Sigmoid colon (tissue), 7 donors: ENCODE results near the gene SPAG16. TPM values are rescaled to one million over a fixed set of nuclear protein-coding genes. Genes with fewer than 3 reads are reported as not detected.
"Not testable (repeated sequence)": the region's sequence is repeated elsewhere in the genome, so short reads cannot be mapped to it uniquely, and the experiment has no call there.

ENCODE experiments used
- DNase-seq: peaks from one replicate; pipeline ENCODE4 v3.0.0-alpha.2; 2019
- H3K27ac ChIP-seq, 4 donors: fragments of 200-600 bp; sonication (generic); one replicate each; pipeline ENCODE4 v1.5.1; 2016 to 2019; ENCODE audit warnings: mild to moderate bottlenecking in 1 of 4
- H3K27me3 ChIP-seq, 3 donors: fragments of 200-600 bp; sonication (generic); one replicate each; pipeline ENCODE4 v1.5.1; 2019; ENCODE audit warnings: mild to moderate bottlenecking in 1 of 3
- H3K36me3 ChIP-seq, 4 donors: fragments of 200-600 bp; sonication (generic); one replicate each; pipeline ENCODE4 v1.5.1; 2016 to 2019
- H3K4me1 ChIP-seq, 4 donors: fragments of 200-600 bp; sonication (generic); one replicate each; pipeline ENCODE4 v1.5.1; 2017 to 2019
- H3K4me3 ChIP-seq, 4 donors: fragments of 200-600 bp; sonication (generic); one replicate each; pipeline ENCODE4 v1.5.1; 2017 to 2019; ENCODE audit warnings: mild to moderate bottlenecking in 2 of 4, moderate library complexity in 1 of 4
- H3K9me3 ChIP-seq, 4 donors: fragments of 200-600 bp in 3 of 4; sonication (generic) in 3 of 4; one replicate each; pipeline versions ENCODE4 v1.5.1 to v1.6.1; 2013 to 2019
- EP300 ChIP-seq, 4 donors: sonication (generic); formaldehyde crosslinking; IDR thresholded peaks; one replicate each; pipeline ENCODE4 v1.6.1; 2017; ENCODE audit warnings: antibody characterized with exemption in 4 of 4
- POLR2A ChIP-seq, 2 donors: fragments of 450-650 bp; IDR thresholded peaks; one replicate each; pipeline ENCODE4 v1.6.1; 2016; ENCODE audit warnings: antibody characterized with exemption in 2 of 2, mild to moderate bottlenecking in 2 of 2, moderate library complexity in 2 of 2
- POLR2AphosphoS5 ChIP-seq, 4 donors: sonication (generic); formaldehyde crosslinking; IDR thresholded peaks; one replicate each; pipeline ENCODE4 v1.6.1; 2017; ENCODE audit warnings: antibody characterized with exemption in 4 of 4
- WGBS, 2 donors: extraction: QIAGEN DNeasy Blood & Tissue Kit; methylation state at CpG; one replicate each; pipeline ENCODE4 v1.1.7; 2013; 5-methylcytosine and 5-hydroxymethylcytosine counted together
- intact Hi-C: fragments of 100-400 bp; cut with DNase I; formaldehyde crosslinking; loops from one replicate; pipeline ENCODE4 v1.15.1; 2023
- polyA plus RNA-seq, 3 donors: library from polyadenylated mRNA; stranded (reverse); fragments of 200-250 nt; gene quantifications; one replicate each; pipeline ENCODE4 v1.2.3, GENCODE V29; 2013
- total RNA-seq, 4 donors: library from RNA; depleted of rRNA; stranded (reverse); fragments of >200 nt; gene quantifications; one replicate each; pipeline ENCODE4 v1.1.0, GENCODE V29; 2016
- TF ChIP-seq, protein P1 (sequence below), 4 experiments: fragments of 450-650 bp in 3 of 4; fragments of 200-600 bp in 1 of 4; IDR thresholded peaks; one replicate each; pipeline ENCODE4 v1.5.1; 2016 to 2019; ENCODE audit warnings: antibody characterized with exemption in 4 of 4, mild to moderate bottlenecking in 3 of 4, moderate library complexity in 2 of 4
- donor health status: healthy with polysubstance abuse.
- donor health status: Bipolar disorder and iron deficiency.
- donor health status: healthy.

SPAG16 gene
- total and polyA plus RNA-seq, 7 donors = 13.1 to 70.3 (median 36.0) TPM

GRCh38 chr2:214038186-214038585, 753.9 kb downstream of the SPAG16 start:
- no peak for DNase-seq
- TF ChIP-seq POLR2AphosphoS5 (IDR thresholded peaks at IDR 0.05) (no peak), POLR2A (IDR thresholded peaks at IDR 0.05) (no peak), EP300 (IDR thresholded peaks at IDR 0.05) (no peak)
- TF ChIP-seq, protein P1, sequence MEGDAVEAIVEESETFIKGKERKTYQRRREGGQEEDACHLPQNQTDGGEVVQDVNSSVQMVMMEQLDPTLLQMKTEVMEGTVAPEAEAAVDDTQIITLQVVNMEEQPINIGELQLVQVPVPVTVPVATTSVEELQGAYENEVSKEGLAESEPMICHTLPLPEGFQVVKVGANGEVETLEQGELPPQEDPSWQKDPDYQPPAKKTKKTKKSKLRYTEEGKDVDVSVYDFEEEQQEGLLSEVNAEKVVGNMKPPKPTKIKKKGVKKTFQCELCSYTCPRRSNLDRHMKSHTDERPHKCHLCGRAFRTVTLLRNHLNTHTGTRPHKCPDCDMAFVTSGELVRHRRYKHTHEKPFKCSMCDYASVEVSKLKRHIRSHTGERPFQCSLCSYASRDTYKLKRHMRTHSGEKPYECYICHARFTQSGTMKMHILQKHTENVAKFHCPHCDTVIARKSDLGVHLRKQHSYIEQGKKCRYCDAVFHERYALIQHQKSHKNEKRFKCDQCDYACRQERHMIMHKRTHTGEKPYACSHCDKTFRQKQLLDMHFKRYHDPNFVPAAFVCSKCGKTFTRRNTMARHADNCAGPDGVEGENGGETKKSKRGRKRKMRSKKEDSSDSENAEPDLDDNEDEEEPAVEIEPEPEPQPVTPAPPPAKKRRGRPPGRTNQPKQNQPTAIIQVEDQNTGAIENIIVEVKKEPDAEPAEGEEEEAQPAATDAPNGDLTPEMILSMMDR (IDR thresholded peaks at IDR 0.05) = no peak
- intact Hi-C loops = no loop called here
- no peak overlapping the region for H3K27ac ChIP-seq
- H3K36me3 ChIP-seq = no peaks in the 10 kb centered on the region
- H3K9me3 ChIP-seq = no peaks in the 10 kb centered on the region
- H3K4me3 ChIP-seq = no peak overlapping the region
- no peaks in the 10 kb centered on the region for H3K4me1 ChIP-seq
- H3K27me3 ChIP-seq = no peaks in the 10 kb centered on the region

- H3K4me3 ChIP-seq = no peak overlapping the region
- no peak for DNase-seq
- H3K27ac ChIP-seq = no peak overlapping the region
- H3K27me3 ChIP-seq = no peaks in the 10 kb centered on the region
- TF ChIP-seq, protein P1 (IDR thresholded peaks at IDR 0.05) = no peak
- no peak for TF ChIP-seq POLR2AphosphoS5 (IDR thresholded peaks at IDR 0.05)
- no peak for TF ChIP-seq EP300 (IDR thresholded peaks at IDR 0.05)
- no peak for TF ChIP-seq POLR2A (IDR thresholded peaks at IDR 0.05)
- peaks cover 0 to 6% (median 0%) of the 10 kb centered on the region in 4 donors for H3K4me1 ChIP-seq
- 74 to 79% methylated on average over 2 of the region's 2 CpGs for WGBS, 2 donors
- intact Hi-C loops = no loop called here
- no peaks in the 10 kb centered on the region for H3K36me3 ChIP-seq
- H3K9me3 ChIP-seq = peaks cover 0 to 4% (median 0%) of the 10 kb centered on the region in 4 donors
Observed at GRCh38 chr2:214050731-214051130, 766.5 kb downstream of the SPAG16 start.

GRCh38 chr2:214051585-214051984, 767.3 kb downstream of the SPAG16 start:
- intact Hi-C loops = no loop called here
- Histone ChIP-seq H3K4me3 (no peak overlapping the region), H3K4me1 (peaks cover 0 to 6% (median 0%) of the 10 kb centered on the region in 4 donors), H3K36me3 (no peaks in the 10 kb centered on the region), H3K27ac (no peak overlapping the region), H3K27me3 (no peaks in the 10 kb centered on the region), H3K9me3 (peaks cover 0 to under 1% (median 0%) of the 10 kb centered on the region in 4 donors)
- TF ChIP-seq POLR2AphosphoS5 (IDR thresholded peaks at IDR 0.05) (no peak), EP300 (IDR thresholded peaks at IDR 0.05) (no peak), POLR2A (IDR thresholded peaks at IDR 0.05) (no peak)
- TF ChIP-seq, protein P1 (IDR thresholded peaks at IDR 0.05) = no peak
- WGBS, 2 donors = 82 to 86% methylated on average over 1 of the region's 1 CpG
- no peak for DNase-seq

GRCh38 chr2:214052235-214052634, 768.0 kb downstream of the SPAG16 start:
- TF ChIP-seq POLR2AphosphoS5 (IDR thresholded peaks at IDR 0.05) (no peak), EP300 (IDR thresholded peaks at IDR 0.05) (no peak), POLR2A (IDR thresholded peaks at IDR 0.05) (no peak)
- TF ChIP-seq, protein P1 (IDR thresholded peaks at IDR 0.05) = no peak
- Histone ChIP-seq H3K27ac (no peak overlapping the region), H3K27me3 (no peaks in the 10 kb centered on the region), H3K9me3 (no peaks in the 10 kb centered on the region), H3K36me3 (no peaks in the 10 kb centered on the region), H3K4me1 (peaks cover 0 to 6% (median 0%) of the 10 kb centered on the region in 4 donors), H3K4me3 (no peak overlapping the region)
- intact Hi-C loops = no loop called here
- no peak for DNase-seq
- WGBS, 2 donors = 58 to 72% methylated on average over 5 of the region's 5 CpGs

DNA sequence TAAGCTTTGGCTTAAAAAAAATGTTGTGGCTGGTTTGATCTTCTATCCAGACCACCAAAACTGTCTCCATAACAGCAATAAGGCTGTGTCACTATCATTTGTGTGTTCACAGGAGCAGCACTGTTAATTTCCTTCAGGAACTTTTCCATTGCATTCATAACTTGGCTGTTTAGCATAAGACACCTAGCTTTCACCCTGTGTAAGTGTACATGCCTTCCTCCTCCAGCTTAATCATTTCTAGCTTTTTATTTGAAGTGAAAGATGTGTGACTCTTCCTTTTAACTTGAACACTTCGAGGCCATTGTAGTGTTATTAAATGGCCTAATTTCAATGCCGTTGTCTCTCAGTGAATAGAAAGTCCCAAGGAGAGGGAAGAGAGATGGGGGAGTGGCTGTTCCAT, 773.7 kb downstream of the SPAG16 start:
- no peak overlapping the region for H3K27ac ChIP-seq
- intact Hi-C loops = no loop called here
- H3K4me3 ChIP-seq = no peak overlapping the region
- no peaks in the 10 kb centered on the region for H3K27me3 ChIP-seq
- no peaks in the 10 kb centered on the region for H3K4me1 ChIP-seq
- H3K36me3 ChIP-seq = no peaks in the 10 kb centered on the region
- 15 to 54% methylated on average over 2 of the region's 2 CpGs for WGBS, 2 donors
- no peak for DNase-seq
- H3K9me3 ChIP-seq = no peaks in the 10 kb centered on the region
- TF ChIP-seq EP300 (IDR thresholded peaks at IDR 0.05) (no peak), POLR2A (IDR thresholded peaks at IDR 0.05) (no peak), POLR2AphosphoS5 (IDR thresholded peaks at IDR 0.05) (no peak)
- TF ChIP-seq, protein P1 (IDR thresholded peaks at IDR 0.05) = no peak

GRCh38 chr2:214062279-214062678, 778.0 kb downstream of the SPAG16 start:
- intact Hi-C loops, H3K36me3 ChIP-seq: not testable (repeated sequence)
- WGBS, 2 donors = 88 to 90% methylated on average over 5 of the region's 5 CpGs

More at GRCh38 chr2:214062279-214062678, 778.0 kb downstream of the SPAG16 start:
- not testable (repeated sequence) for H3K9me3 ChIP-seq, H3K27me3 ChIP-seq, DNase-seq, H3K27ac ChIP-seq, H3K4me3 ChIP-seq
- H3K4me1 ChIP-seq = peaks cover 0 to 12% (median 0%) of the 10 kb centered on the region in 4 donors
